ENCODE data around the gene OVOL2. TPM values are rescaled to one million over a fixed set of nuclear protein-coding genes. Genes with fewer than 3 reads are reported as not detected.

The OVOL2 gene
- total RNA-seq, 1 donor from 2014 or later = 3.1 TPM

DNA sequence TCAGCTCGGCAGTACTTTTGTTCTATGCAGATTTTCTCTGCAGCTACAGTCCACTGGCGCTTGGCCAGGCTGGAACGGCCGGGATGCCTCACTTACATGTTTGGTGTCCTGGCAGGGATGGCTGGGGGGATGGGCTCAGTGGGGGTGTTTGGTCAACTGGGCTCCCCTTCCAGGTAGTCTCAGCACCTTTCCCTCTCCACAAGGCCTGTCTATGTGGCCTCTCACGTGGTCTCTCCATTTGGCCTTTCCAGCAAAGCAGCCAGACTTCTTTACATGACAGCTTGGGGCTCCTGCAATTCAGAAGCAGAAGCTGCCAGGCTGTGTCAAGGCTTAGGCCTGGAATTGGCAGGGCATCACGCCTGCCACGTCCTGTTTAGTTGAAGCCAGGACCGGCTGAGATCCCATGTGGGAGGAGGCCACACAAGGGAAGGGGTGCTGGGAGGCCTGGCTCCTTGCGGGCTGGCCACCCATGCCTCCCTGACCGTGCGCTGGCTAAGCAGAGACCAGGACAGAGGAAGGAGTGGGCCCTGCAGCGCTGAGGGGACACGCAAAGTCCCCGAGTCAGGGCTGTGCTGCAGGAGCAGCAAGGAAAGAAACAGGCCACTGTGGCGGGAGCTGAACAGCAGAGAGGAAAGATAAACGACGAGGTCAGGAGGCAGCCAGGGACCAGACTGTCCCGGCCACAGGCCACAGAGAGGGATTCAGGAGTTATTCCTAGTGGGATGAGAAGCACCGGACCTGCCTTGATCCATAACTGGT, 50.0 kb downstream of the OVOL2 start:
- no peak overlapping the region for H3K4me3 ChIP-seq (ENCODE audit: low read depth, low read length)
- TF ChIP-seq, protein P1, sequence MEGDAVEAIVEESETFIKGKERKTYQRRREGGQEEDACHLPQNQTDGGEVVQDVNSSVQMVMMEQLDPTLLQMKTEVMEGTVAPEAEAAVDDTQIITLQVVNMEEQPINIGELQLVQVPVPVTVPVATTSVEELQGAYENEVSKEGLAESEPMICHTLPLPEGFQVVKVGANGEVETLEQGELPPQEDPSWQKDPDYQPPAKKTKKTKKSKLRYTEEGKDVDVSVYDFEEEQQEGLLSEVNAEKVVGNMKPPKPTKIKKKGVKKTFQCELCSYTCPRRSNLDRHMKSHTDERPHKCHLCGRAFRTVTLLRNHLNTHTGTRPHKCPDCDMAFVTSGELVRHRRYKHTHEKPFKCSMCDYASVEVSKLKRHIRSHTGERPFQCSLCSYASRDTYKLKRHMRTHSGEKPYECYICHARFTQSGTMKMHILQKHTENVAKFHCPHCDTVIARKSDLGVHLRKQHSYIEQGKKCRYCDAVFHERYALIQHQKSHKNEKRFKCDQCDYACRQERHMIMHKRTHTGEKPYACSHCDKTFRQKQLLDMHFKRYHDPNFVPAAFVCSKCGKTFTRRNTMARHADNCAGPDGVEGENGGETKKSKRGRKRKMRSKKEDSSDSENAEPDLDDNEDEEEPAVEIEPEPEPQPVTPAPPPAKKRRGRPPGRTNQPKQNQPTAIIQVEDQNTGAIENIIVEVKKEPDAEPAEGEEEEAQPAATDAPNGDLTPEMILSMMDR (IDR thresholded peaks at IDR 0.05; ENCODE audit: insufficient read depth, low read length, poor library complexity, severe bottlenecking) = no peak
- no peaks in the 10 kb centered on the region for H3K27me3 ChIP-seq (ENCODE audit: control insufficient read depth, insufficient read depth, low read length)
- DNase-seq (ENCODE audit: low read depth) = no peak
- no peaks in the 10 kb centered on the region for H3K36me3 ChIP-seq (ENCODE audit: control insufficient read depth, insufficient read depth, low read length)

DNA sequence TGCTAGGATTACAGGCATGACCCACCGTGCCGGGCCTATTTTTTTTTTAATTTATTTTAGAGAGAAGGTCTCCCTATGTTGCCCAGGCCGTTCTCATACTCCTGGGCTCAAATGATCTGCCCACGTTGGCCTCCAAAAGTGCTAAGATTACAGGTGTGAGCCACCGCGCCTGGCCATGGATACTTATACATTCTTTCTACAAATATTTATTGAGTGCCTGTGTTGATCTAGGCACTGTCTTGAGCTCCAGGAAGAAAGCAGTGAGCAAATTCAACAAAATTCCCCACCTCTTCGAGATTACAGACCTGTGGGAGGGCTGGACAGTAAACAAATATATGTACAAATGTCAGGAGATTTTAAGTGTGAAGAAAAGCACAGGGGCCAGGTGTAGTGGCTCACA, 51.0 kb downstream of the OVOL2 start:
- TF ChIP-seq, protein P1 (IDR thresholded peaks at IDR 0.05; ENCODE audit: insufficient read depth, low read length, poor library complexity, severe bottlenecking) = no peak
- Histone ChIP-seq H3K4me3 (ENCODE audit: low read depth, low read length) (no peak overlapping the region), H3K27me3 (ENCODE audit: control insufficient read depth, insufficient read depth, low read length) (no peaks in the 10 kb centered on the region), H3K36me3 (ENCODE audit: control insufficient read depth, insufficient read depth, low read length) (no peaks in the 10 kb centered on the region)
- no peak for DNase-seq (ENCODE audit: low read depth)

DNA sequence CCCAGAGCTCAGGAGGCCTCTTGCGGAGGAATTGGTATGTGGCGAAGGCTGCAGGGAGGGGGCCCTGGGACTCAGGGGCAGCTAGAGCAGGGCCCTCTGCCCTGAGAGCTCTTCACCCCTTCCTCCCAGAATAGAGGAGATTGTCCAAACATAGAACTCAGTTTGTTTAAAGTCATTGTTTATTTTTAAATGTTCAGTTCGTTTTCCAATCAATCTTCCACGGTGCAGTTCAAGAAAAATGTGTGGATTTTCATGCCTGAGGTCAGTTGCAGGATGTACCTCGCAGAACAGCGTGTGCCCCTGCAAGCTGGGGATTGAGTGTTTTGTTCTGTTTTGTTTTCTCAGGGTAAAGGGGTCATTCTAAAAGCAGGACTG, 51.7 kb downstream of the OVOL2 start:
- no peaks in the 10 kb centered on the region for H3K36me3 ChIP-seq (ENCODE audit: control insufficient read depth, insufficient read depth, low read length)
- DNase-seq (ENCODE audit: low read depth) = no peak
- TF ChIP-seq, protein P1 (IDR thresholded peaks at IDR 0.05; ENCODE audit: insufficient read depth, low read length, poor library complexity, severe bottlenecking) = no peak
- no peak overlapping the region for H3K4me3 ChIP-seq (ENCODE audit: low read depth, low read length)
- no peaks in the 10 kb centered on the region for H3K27me3 ChIP-seq (ENCODE audit: control insufficient read depth, insufficient read depth, low read length)

DNA sequence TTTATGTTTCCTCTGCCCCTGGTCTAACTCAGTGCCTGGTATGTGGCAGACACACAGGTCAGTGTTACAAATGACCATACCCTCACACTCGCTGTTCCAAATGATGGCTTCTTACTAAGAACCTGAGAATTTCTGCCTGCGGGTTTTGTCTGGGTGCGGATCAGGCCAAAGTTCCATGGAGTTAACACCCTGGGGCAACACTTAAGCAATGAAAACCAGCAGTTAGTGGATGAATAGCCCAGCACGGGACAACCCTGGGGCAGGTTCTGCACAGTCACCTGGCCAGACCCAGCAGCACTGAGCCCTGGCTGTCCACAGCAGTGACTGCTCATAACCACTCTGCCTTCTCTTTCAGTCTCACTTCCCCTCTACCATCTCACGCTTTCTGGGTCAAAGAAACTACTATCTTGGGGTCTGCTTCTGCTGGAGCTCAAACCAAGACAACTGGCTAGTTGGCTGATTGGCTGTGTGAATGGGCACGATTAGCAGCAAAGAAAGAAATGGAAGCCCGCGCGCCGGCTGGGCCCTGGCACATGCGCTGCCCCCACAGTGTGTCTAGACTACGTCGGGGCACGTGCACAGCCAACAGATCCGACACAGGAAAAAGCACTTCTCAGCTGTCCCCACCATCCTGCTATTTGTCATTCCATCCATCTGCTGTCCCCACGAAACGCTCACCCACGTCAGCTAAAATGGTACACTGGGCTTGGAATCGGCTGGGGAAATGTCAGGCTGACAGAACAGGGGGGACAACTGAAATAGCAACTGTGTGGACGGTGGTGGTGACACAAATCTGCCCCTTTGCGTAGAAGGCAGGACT, 52.3 kb downstream of the OVOL2 start:
- DNase-seq (ENCODE audit: low read depth) = no peak
- TF ChIP-seq, protein P1 (IDR thresholded peaks at IDR 0.05; ENCODE audit: insufficient read depth, low read length, poor library complexity, severe bottlenecking) = no peak
- no peak overlapping the region for H3K4me3 ChIP-seq (ENCODE audit: low read depth, low read length)
- no peaks in the 10 kb centered on the region for H3K27me3 ChIP-seq (ENCODE audit: control insufficient read depth, insufficient read depth, low read length)
- no peaks in the 10 kb centered on the region for H3K36me3 ChIP-seq (ENCODE audit: control insufficient read depth, insufficient read depth, low read length)

DNA sequence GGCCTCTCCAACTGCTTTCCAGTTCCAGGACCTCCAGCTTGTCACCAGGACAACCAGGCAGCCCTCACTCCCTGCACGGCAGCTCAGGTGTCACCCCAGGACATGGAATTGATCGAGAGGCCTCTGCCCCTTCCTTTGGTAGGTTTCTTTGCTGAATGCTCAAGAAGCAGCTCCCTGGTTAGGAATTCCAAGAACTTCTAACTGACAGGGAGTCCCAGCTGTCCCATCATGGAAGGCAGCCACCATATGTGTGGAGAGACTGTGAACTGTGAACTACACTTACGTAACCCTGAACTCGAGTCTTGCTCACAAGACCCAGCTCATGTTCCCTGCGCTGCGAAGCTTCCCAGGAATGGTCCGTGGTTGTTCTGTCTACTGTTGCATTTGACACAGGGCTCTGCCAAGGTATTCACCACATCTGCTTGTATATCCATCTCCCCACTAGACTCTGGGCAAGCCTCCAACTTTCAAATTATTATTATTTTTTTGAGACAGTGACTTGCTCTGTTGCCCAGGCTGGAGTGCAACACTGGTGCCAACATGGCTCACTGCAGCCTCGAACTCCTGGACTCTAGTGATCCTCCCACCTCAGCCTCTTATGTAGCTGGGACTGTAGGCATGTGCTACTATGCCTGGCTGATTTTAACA, 53.2 kb downstream of the OVOL2 start:
- TF ChIP-seq, protein P1 (IDR thresholded peaks at IDR 0.05; ENCODE audit: insufficient read depth, low read length, poor library complexity, severe bottlenecking) = no peak
- no peak overlapping the region for H3K4me3 ChIP-seq (ENCODE audit: low read depth, low read length)
- H3K27me3 ChIP-seq (ENCODE audit: control insufficient read depth, insufficient read depth, low read length) = no peaks in the 10 kb centered on the region
- no peak for DNase-seq (ENCODE audit: low read depth)
- H3K36me3 ChIP-seq (ENCODE audit: control insufficient read depth, insufficient read depth, low read length) = no peaks in the 10 kb centered on the region
